RCC 7860 (cell line): ENCODE results near the gene PDCD10.

Experiments
- DNase-seq: peaks from one replicate; pipeline ENCODE4 v3.0.0-alpha.2; 2015; ENCODE audit warnings: low spot score
- FAIRE-seq: peaks from 2 replicates; lab custom pipeline; 2012; peaks lifted over from hg19 to GRCh38; lab: Jason Lieb, UNC

The PDCD10 gene

GRCh38 chr3:167684388-167684993 is 50.2 kb downstream of the PDCD10 start:
- DNase-seq: peak; percentile 23
- FAIRE-seq: peak; percentile 76

GRCh38 chr3:167679526-167679925 is 55.2 kb downstream of the PDCD10 start:
- no peak for DNase-seq
- FAIRE-seq: no peak

GRCh38 chr3:167675848-167676247 is 58.8 kb downstream of the PDCD10 start:
- DNase-seq (no peak), FAIRE-seq (no peak)

GRCh38 chr3:167673221-167673620 is 61.5 kb downstream of the PDCD10 start:
- FAIRE-seq (no peak), DNase-seq (no peak)

- FAIRE-seq (no peak), DNase-seq (no peak)
Measured at GRCh38 chr3:167671878-167672427, 62.7 kb downstream of the PDCD10 start.

- DNase-seq (no peak), FAIRE-seq (no peak)
Measured at GRCh38 chr3:167669699-167670098, 65.0 kb downstream of the PDCD10 start.

GRCh38 chr3:167668651-167669050 is 66.0 kb downstream of the PDCD10 start:
- DNase-seq: no peak
- FAIRE-seq: no peak

- FAIRE-seq (no peak), DNase-seq (no peak)
Measured at GRCh38 chr3:167666563-167666962, 68.1 kb downstream of the PDCD10 start.

GRCh38 chr3:167662919-167663400 is 71.7 kb downstream of the PDCD10 start:
- no peak for DNase-seq

GRCh38 chr3:167657684-167658225 is 76.9 kb downstream of the PDCD10 start:
- DNase-seq: no peak
- no peak for FAIRE-seq

More at GRCh38 chr3:167662919-167663400, 71.7 kb downstream of the PDCD10 start:
- FAIRE-seq: no peak

GRCh38 chr3:167656821-167657220 is 77.9 kb downstream of the PDCD10 start:
- DNase-seq (no peak), FAIRE-seq (no peak)

- DNase-seq (no peak), FAIRE-seq (no peak)
Measured at GRCh38 chr3:167653760-167654159, 80.9 kb downstream of the PDCD10 start, which contains the start of gene WDR49. TSS of gene WDR49 (minus strand) at chr3:167653942. CDS start at chr3:167653425, 517 bp downstream.

GRCh38 chr3:167653155-167653554 is 81.5 kb downstream of the PDCD10 start:
- no peak for DNase-seq
- FAIRE-seq: no peak

GRCh38 chr3:167651826-167652225 is 82.9 kb downstream of the PDCD10 start:
- DNase-seq (no peak), FAIRE-seq (no peak)

GRCh38 chr3:167650459-167650858 is 84.2 kb downstream of the PDCD10 start:
- FAIRE-seq: no peak
- no peak for DNase-seq

GRCh38 chr3:167649746-167650145 is 84.9 kb downstream of the PDCD10 start:
- DNase-seq (no peak), FAIRE-seq (no peak)

GRCh38 chr3:167644611-167645010 is 90.1 kb downstream of the PDCD10 start:
- FAIRE-seq (no peak), DNase-seq (no peak)
